Mesenteric fat pad (tissue), 1 donor: Measurements from ENCODE around the gene C9orf72. TPM values are rescaled to one million over a fixed set of nuclear protein-coding genes. Genes with fewer than 3 reads are reported as not detected.
"Not testable (repeated sequence)": the region's sequence is repeated elsewhere in the genome, so short reads cannot be mapped to it uniquely, and the experiment has no call there.

ENCODE experiments used
- DNase-seq: peaks from one replicate; pipeline ENCODE4 v3.0.0-alpha.2; 2020; ENCODE audit warnings: low spot score
- total RNA-seq: library from RNA; stranded (reverse); fragmentation: NEBNext Ultra II Directional; extraction: Animal tissue kit (Norgen Biotek cat#: 25700); gene quantifications from one replicate; pipeline ENCODE4 v1.2.1, GENCODE V29; 2021
- donor health status: DM: yes; HTN: yes; CAD: no.

The C9orf72 gene
- total RNA-seq, 1 donor from 2014 or later = 24.6 TPM

DNA sequence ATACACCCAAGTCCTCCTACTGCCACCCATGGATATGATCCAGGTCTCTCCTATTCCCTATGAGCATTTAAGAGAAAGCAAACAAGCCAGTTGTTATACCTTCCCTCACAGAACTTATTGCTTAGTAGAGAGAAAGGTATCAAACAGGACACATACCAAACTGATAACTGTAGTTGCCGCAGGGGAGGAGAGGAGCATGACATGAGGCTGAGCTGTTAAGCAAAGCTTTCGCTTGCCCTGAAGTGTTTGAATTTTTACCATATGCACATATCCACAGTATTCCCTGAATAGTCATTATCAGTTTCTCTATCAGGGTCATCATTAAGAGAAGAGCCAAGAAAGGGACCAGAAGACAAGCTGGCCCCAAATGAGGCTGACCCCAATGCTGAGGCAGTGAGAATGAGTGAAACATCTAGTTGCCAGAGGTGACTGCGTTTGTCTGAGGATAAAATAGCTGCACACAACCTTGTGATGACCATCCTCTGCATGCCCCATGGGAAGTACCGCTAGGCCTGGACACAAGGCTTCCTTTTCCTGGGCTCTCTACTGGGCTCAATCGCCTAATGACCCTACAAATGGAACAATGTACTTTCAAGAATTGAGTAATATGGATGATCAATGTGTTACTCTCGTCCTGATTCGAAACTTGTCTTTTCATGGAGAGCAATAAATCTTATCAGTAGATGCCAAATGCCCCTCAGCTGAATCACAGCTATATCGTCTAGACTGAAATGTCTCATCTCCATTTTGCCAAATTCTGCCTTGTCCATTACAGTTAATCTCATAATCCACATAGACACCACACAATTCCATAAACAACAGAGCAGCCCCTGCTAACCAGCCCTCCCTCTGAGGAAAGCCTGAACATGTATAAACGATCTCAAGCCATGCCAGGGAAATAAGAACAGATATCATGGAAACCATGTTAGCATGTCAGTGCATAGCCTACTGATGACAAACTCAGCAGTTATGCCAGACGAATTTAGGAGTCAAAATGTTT, 53.5 kb downstream of the C9orf72 start:
- DNase-seq = no peak

DNA sequence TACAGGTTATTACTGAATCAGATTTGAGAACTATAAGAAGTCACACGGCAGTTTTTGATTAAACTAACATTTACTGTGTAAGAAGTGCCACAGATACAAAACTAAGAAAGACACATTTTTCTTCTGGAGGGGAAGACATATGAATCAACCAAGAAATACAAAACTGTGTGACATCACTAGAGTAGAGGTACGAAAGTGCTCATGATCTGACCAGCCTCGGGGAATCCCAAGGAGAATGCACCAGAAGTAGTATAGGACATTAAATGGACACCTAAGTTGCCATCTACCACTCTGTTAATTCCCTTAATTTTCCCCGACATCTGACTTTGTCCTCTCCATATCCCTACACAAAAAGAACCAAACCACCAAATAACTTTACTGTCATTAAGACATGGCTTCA, 54.5 kb downstream of the C9orf72 start:
- no peak for DNase-seq

DNA sequence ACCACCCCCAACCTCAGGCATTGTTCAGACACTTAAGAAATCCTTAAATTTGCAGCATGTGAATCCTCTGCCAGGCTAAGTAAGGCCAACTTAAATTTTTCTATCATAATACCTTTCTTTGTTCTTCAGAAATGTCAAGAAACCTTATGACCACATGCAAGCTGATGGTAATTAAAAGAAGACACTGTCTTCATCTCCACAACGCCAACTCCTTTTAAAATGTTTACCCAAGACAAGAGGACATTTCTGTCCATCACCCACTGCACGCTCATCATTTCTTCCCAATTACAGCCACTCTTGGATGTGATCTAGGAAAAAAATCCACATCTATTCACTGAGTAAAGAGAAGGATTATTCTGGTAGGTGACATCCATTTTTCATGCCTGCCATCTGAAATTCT, 55.3 kb downstream of the C9orf72 start:
- no peak for DNase-seq

DNA sequence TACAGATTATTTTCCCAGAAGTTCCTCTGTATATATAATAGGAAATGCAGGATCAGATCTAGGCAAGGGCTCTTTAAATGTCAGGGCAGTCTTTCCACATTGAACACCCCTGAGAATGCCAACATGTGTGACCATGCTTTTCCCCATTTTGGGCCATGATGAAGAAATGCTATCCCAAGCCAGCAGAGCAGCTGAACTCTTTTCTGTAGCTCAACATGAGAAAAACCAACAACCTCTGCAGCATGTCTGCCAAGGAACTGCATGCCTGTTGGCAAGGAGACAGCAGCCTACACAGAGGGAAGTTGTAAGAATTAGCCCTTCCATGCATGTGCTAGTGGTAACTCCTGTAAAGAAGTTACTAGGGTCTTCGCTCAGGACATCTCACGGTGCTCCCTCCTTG, 58.7 kb downstream of the C9orf72 start:
- DNase-seq = no peak

DNA sequence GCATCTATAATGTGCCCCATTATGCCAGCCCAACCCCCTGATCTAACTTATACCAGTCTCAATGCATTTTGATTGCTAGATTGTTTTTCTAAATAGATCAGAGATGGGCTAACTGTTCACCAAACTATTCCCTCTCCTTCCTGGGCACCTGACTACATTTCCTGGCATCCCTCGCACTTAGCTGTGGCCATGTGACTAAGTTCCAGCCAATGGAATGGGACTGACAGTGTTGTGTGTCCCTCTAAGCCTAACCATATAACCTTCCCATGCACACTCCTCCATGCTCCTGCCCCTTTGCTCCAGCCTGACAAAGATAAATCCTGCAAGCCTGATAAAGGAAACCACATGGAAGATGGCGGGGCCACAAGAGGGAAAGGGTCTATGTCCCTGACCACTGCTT, 61.5 kb downstream of the C9orf72 start:
- no peak for DNase-seq

DNA sequence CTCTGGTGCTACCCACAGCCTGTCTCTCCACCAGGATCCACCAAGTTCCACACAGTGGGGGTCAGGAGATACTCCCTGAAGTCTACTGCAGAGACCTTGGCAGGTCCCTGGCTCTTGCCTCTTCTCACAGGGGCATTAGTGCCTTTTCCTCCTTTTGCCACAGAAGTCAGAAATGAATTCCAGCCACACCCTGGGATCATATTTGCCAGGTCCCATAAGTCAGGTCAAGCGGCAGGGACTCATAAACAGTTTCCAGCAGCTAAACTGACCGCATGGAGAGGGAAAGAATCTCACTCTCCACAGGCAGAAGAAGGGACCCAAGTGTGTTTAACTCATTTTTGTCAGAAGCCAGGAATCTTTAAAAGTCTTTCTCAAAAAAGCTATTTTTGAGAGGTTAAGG, 62.5 kb downstream of the C9orf72 start:
- no peak for DNase-seq

DNA sequence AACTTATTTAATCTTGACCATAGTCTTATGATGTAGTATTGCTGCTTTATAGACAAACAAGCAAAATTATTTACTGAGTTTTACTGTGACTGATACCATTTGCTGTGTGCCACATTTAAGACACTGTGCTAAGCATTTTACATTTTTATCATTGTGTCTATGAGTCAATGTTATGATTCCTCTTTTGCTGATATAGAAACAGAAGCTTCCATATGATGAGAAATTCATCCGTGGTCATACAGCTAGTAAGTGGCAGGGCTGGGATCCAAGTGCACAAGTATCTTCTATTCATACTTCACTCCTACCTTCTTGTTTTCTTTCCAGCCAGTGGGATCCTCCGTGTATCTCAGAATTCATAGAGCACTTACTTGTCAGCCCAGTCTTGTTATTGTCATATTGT, 66.3 kb downstream of the C9orf72 start:
- DNase-seq = no peak

DNA sequence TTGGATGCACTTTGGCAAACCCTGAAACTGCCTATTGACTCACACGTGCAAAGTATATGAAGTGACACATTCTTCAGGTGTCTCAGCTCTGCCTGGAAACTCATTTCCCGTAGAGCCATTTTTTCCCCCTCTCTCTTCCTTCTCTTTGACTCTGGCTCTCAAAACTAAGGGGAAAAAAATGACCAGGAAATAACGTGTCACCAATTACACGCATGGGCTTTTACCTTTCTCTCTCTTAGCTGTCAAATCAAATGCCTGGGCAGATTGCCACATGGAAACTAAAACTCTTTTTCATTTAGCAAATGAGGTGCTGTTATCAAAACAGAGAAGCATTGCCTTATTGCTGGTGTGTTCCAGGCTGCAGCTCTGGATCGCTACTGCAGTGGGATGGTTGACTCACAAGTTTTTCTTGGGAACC, 67.5 kb downstream of the C9orf72 start:
- no peak for DNase-seq

DNA sequence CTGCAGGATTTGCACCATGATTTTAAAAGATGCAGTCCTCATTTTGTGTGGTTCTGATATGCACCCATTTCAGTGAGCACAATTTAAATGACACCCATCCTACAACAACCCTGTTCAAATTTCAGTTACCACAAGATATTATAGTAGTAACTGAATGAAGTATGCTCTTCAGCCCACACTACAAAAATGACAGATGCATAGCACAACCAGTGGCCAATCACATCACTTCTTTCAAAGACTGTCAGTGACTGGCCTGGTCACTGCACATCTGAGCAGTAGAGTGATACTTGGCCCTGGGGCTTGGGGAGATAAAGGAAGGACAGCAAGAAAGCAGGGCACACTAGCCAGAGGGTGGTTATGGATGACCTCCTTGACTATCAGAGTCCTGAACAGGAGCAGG, 69.0 kb downstream of the C9orf72 start:
- no peak for DNase-seq

DNA sequence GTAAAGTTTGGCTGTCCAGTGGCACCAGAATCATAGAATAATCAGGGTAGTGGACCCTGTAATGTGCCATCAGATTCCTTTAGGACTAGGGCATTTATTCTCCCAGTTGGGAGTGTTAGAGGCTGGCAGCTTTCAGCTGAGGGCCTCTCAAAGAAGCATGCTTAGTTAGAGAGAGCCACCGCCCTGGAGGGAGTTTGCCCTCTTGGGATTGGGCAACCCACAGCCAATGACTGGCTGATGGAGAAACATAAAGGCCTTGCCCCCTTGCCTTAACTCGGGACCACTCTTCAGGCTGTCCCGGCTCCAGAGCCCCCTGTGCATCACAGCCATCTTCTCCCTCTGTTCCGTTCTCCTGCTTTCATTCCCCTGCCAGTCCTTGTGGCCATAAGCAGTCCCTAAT, 69.7 kb downstream of the C9orf72 start:
- DNase-seq = no peak

DNA sequence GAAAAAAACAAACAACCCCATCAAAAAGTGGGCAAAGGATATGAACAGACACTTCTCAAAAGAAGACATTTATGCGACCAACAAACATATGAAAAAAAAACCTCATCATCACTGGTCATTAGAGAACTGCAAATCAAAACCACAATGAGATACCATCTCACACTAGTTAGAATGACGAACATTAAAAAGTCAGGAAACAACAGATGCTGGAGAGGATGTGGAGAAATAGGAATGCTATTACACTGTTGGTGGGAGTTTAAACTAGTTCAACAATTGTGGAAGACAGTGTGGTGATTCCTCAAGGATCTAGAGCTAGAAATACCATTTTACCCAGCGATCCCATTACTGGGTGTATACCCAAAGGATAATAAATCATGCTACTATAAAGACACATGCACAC, 72.4 kb downstream of the C9orf72 start:
- not testable (repeated sequence) for DNase-seq

DNA sequence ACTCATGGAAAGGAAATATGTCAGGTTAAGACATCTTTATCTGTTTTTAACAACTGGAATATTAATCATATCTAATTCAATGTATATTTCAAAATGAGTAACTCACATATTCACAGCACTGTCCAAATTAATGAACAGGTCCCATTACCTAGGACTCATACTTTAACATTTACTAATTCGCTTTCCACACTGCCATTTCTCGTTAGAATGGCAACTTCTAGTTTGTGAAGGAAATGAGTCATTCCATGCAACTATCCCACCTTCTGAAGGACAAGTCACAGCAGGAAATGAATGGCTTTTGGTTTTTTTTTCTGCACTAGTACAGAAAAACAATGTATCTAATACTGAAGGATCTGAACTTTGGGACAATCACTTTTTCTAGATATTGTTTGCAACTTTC, 73.8 kb downstream of the C9orf72 start:
- DNase-seq = no peak

DNA sequence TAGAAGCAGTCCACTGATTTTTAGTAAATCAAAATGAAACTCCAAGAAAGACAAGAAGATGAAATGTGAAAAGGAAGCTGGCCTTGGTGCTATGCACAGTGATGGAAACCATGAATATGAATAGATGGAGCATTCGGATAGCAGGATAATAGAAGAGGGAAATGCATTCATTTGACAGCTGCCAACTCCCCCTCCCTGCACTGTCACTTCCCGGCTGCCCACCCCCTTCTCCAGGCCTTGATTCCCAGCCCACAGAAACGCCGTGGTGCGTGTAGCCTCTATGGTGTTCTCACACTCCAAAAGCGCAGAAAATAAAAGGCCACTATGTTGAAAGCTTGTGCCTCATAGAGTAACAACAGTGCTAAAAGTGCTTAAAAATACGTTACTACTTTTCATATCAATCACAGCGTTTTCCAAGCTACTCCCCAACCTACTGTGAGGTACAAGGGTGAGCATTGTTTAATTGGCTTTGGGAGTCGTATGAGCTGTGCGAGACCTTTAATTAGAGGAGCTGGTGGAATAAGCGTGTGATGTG, 75.3 kb downstream of the C9orf72 start:
- DNase-seq = no peak

Other genes starting within 250 kb of the C9orf72 start
- not detected for gene IFNK, start 49.2 kb downstream of the C9orf72 start, total RNA-seq
- gene MOB3B, start 43.7 kb downstream of the C9orf72 start, total RNA-seq = 3.8 TPM